ENCODE measurements around the gene LSM4. TPM values are rescaled to one million over a fixed set of nuclear protein-coding genes. Genes with fewer than 3 reads are reported as not detected.

Gene LSM4
- total and polyA plus RNA-seq, 2 of the 13 experiments (the other 11 are each of a cell fraction or from before 2014, with no cell fraction given) = 65.8 to 166 TPM

- TF ChIP-seq, protein P1, sequence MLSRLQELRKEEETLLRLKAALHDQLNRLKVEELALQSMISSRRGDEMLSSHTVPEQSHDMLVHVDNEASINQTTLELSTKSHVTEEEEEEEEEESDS (CRISPR knock-in tag; IDR thresholded peaks at IDR 0.05; ENCODE audit: borderline replicate concordance) = 0 out of 2 replicates have a peak, but pooled peaks have one; percentile 43
- 0 out of 2 replicates have a peak, but pooled peaks have one; percentile 21 for TF ChIP-seq ZBTB7B (CRISPR knock-in tag; IDR thresholded peaks at IDR 0.05)
- no peak for TF ChIP-seq MTA3 (CRISPR knock-in tag; IDR thresholded peaks at IDR 0.05)
- no peak for TF ChIP-seq ZNF432 (CRISPR knock-in tag; IDR thresholded peaks at IDR 0.05; ENCODE audit: borderline replicate concordance)
- no peak for TF ChIP-seq HNF1A (IDR thresholded peaks at IDR 0.05; ENCODE audit: low read depth)
- TF ChIP-seq HNF1A (CRISPR knock-in tag; IDR thresholded peaks at IDR 0.05; ENCODE audit: borderline replicate concordance) = 0 out of 2 replicates have a peak, but pooled peaks have one; percentile 18
- TF ChIP-seq GATAD2A (CRISPR knock-in tag; IDR thresholded peaks at IDR 0.05) = no peak
- no peak for TF ChIP-seq ZNF263 (CRISPR knock-in tag; IDR thresholded peaks at IDR 0.05)
- no peak for TF ChIP-seq ZFP36L2 (CRISPR knock-in tag; IDR thresholded peaks at IDR 0.05)
- no peak for TF ChIP-seq PPARG (CRISPR knock-in tag; conservative IDR thresholded peaks at IDR 0.05)
- no peak for TF ChIP-seq NKX3-1 (CRISPR knock-in tag; IDR thresholded peaks at IDR 0.05)
- 0 out of 2 replicates have a peak, but pooled peaks have one; percentile 7 for TF ChIP-seq ZNF703 (CRISPR knock-in tag; IDR thresholded peaks at IDR 0.05; ENCODE audit: borderline replicate concordance)
- TF ChIP-seq IKZF4 (CRISPR knock-in tag; IDR thresholded peaks at IDR 0.05; ENCODE audit: borderline replicate concordance, low read depth, not compliant biosample characterization) = no peak
- TF ChIP-seq EP300 (IDR thresholded peaks at IDR 0.05; ENCODE audit: low read depth in 2 of 2, low read length in 2 of 2) = no peak
- no peak for TF ChIP-seq EP300 (CRISPR knock-in tag; IDR thresholded peaks at IDR 0.05; ENCODE audit: borderline replicate concordance)
- no peak for TF ChIP-seq NR2F1 (CRISPR knock-in tag; IDR thresholded peaks at IDR 0.05)
- peak; percentile 34; the same call in 1 of the 2 replicates for TF ChIP-seq ZNF142 (CRISPR knock-in tag; IDR thresholded peaks at IDR 0.05)
- 0 out of 2 replicates have a peak, but pooled peaks have one; percentile 14 for TF ChIP-seq ZSCAN30 (CRISPR knock-in tag; IDR thresholded peaks at IDR 0.05)
Observed at GRCh38 chr19:18279266-18279515, 43.7 kb downstream of the LSM4 start (continued).
